Smooth muscle cell (in vitro differentiated cells): ENCODE results near the gene COL6A1. TPM values are rescaled to one million over a fixed set of nuclear protein-coding genes. Genes with fewer than 3 reads are reported as not detected.

Experiments used
- DNase-seq: peaks from one replicate; lab custom pipeline; 2025; ENCODE audit not compliant: unreplicated experiment; lab: John Stamatoyannopoulos, UW
- H2AFZ ChIP-seq: fragments of 200-600 bp; sonication (generic); 2 replicates; pipeline ENCODE4 v1.6.0; 2016; ENCODE audit warnings: antibody characterized with exemption, low read depth, mild to moderate bottlenecking
- H3F3A ChIP-seq: fragments of 200-600 bp; sonication (generic); 2 replicates; pipeline ENCODE4 v1.6.0; 2017; ENCODE audit warnings: antibody characterized with exemption, low read depth
- H3K27ac ChIP-seq: fragments of 200-600 bp; sonication (generic); 2 replicates; pipeline ENCODE4 v1.5.1; 2016; ENCODE audit warnings: low read depth, mild to moderate bottlenecking
- H3K27me3 ChIP-seq: fragments of 200-600 bp; sonication (generic); 2 replicates; pipeline ENCODE4 v1.6.1; 2016; ENCODE audit warnings: low read depth, mild to moderate bottlenecking
- H3K36me3 ChIP-seq: fragments of 200-600 bp; sonication (generic); 2 replicates; pipeline ENCODE4 v1.5.1; 2016; ENCODE audit warnings: low read depth
- H3K4me1 ChIP-seq: fragments of 200-600 bp; sonication (generic); 2 replicates; pipeline ENCODE4 v1.5.1; 2016; ENCODE audit warnings: low read depth
- H3K4me2 ChIP-seq: fragments of 200-600 bp; sonication (generic); 2 replicates; pipeline ENCODE4 v1.6.0; 2016; ENCODE audit warnings: mild to moderate bottlenecking
- H3K4me3 ChIP-seq: fragments of 200-600 bp; sonication (generic); 2 replicates; pipeline ENCODE4 v1.5.1; 2016; ENCODE audit warnings: mild to moderate bottlenecking
- H3K79me2 ChIP-seq: fragments of 200-600 bp; sonication (generic); 2 replicates; pipeline ENCODE4 v1.6.0; 2016; ENCODE audit warnings: low read depth, mild to moderate bottlenecking
- H3K9ac ChIP-seq: fragments of 200-600 bp; sonication (generic); 2 replicates; pipeline ENCODE4 v1.6.0; 2016; ENCODE audit warnings: low read depth
- H3K9me3 ChIP-seq: fragments of 200-600 bp; sonication (generic); replicated peaks from 2 replicates; pipeline ENCODE4 v1.5.1; 2016; ENCODE audit warnings: low read depth
- H4K20me1 ChIP-seq: fragments of 200-600 bp; sonication (generic); 2 replicates; pipeline ENCODE4 v1.6.0; 2016; ENCODE audit warnings: low read depth
- CTCF ChIP-seq: fragments of 200-600 bp; sonication (generic); IDR thresholded peaks from 2 replicates; pipeline ENCODE4 v1.5.1; 2017; ENCODE audit warnings: borderline replicate concordance, mild to moderate bottlenecking, antibody characterized with exemption; ENCODE audit not compliant: insufficient read depth, poor library complexity, severe bottlenecking
- WGBS: methylation state at CpG from one replicate; pipeline ENCODE4 v1.1.7; 2016; ENCODE audit warnings: low lambda C conversion rate; 5-methylcytosine and 5-hydroxymethylcytosine counted together
- polyA plus RNA-seq: library from polyadenylated mRNA; unstranded; fragments of >200 nt; fragmentation: Nextera tagmentation; extraction: Ambion mirVana; gene quantifications from 2 replicates; pipeline ENCODE4 v1.2.1, GENCODE V29; 2016
- total RNA-seq: library from RNA; depleted of rRNA; stranded (reverse); fragments of >200 nt; gene quantifications from 2 replicates; pipeline ENCODE4 v1.2.3, GENCODE V29; 2014

COL6A1 gene
- total and polyA plus RNA-seq, 2 experiments from 2014 or later, result 1,292 to 2,827 TPM

- no peaks in the 10 kb centered on the region for H3K36me3 ChIP-seq
- no peak overlapping the region for H3K4me3 ChIP-seq
- no peaks in the 10 kb centered on the region for H3K27me3 ChIP-seq
- TF ChIP-seq CTCF, result no peak
- no peaks in the 10 kb centered on the region for H3K79me2 ChIP-seq
- no peaks in the 10 kb centered on the region for H3K9me3 ChIP-seq
- no peaks in the 10 kb centered on the region for H4K20me1 ChIP-seq
- no peak overlapping the region for H3K27ac ChIP-seq
- H3K4me1 ChIP-seq, result peaks cover 7% of the 10 kb centered on the region
- no peak for DNase-seq
- no peak overlapping the region for H3K9ac ChIP-seq
- peaks cover 11% of the 10 kb centered on the region for H3F3A ChIP-seq
- H2AFZ ChIP-seq, result no peak overlapping the region
- WGBS, result 84% methylated on average over 29 of the region's 29 CpGs
- no peak overlapping the region for H3K4me2 ChIP-seq
These were observed 32.9 kb upstream of the COL6A1 start for GRCh38 chr21:45948576-45949141.

GRCh38 chr21:45949928-45950739 lies 31.4 kb upstream of the COL6A1 start:
- no peak for TF ChIP-seq CTCF
- Histone ChIP-seq H3K27me3 (no peaks in the 10 kb centered on the region), H2AFZ (no peak overlapping the region), H3K4me3 (no peak overlapping the region), H3K27ac (no peak overlapping the region), H3K4me2 (peak overlapping the region; percentile 35), H4K20me1 (no peaks in the 10 kb centered on the region), H3K79me2 (no peaks in the 10 kb centered on the region), H3K4me1 (peaks cover 18% of the 10 kb centered on the region), H3F3A (peaks cover 21% of the 10 kb centered on the region), H3K9ac (no peak overlapping the region), H3K9me3 (no peaks in the 10 kb centered on the region), H3K36me3 (no peaks in the 10 kb centered on the region)
- DNase-seq, result no peak
- WGBS, result 92% methylated on average over 35 of the region's 35 CpGs

GRCh38 chr21:45950740-45951515 lies 30.6 kb upstream of the COL6A1 start:
- Histone ChIP-seq H4K20me1 (no peaks in the 10 kb centered on the region), H3K27ac (no peak overlapping the region)

More at GRCh38 chr21:45950740-45951515, 30.6 kb upstream of the COL6A1 start:
- Histone ChIP-seq H3K4me3 (no peak overlapping the region), H2AFZ (no peak overlapping the region), H3K4me2 (peak overlapping the region; percentile 35), H3F3A (peaks cover 21% of the 10 kb centered on the region), H3K9me3 (no peaks in the 10 kb centered on the region), H3K27me3 (no peaks in the 10 kb centered on the region), H3K9ac (no peak overlapping the region), H3K4me1 (peaks cover 18% of the 10 kb centered on the region), H3K79me2 (no peaks in the 10 kb centered on the region), H3K36me3 (no peaks in the 10 kb centered on the region)
- DNase-seq, result no peak
- WGBS, result 61% methylated on average over 21 of the region's 21 CpGs
- no peak for TF ChIP-seq CTCF
